SK-N-SH treated with all-trans-retinoic acid at 6 μM for 48 hours (cell line): ENCODE measurements around the gene RNASE9.

Source experiments
- ATAC-seq: fragments of 200-7000 bp; cut with Tn5 transposase; 3 replicates; pipeline ENCODE4 v1.9.1; 2020; ENCODE audit warnings: mild to moderate bottlenecking, moderate library complexity
- ARNTL ChIP-seq: fragments of 450-650 bp; formaldehyde crosslinking; IDR thresholded peaks from 2 replicates; pipeline ENCODE4 v1.5.0; 2020; ENCODE audit warnings: low read depth, mild to moderate bottlenecking, moderate library complexity, borderline replicate concordance
- BACH2 ChIP-seq: fragments of 250-450 bp; sonication (Bioruptor Pico); IDR thresholded peaks from 2 replicates; pipeline ENCODE4 v1.9.0; 2021; ENCODE audit warnings: mild to moderate bottlenecking, borderline replicate concordance
- CREB5 ChIP-seq: fragments of 250-450 bp; sonication (Bioruptor Pico); IDR thresholded peaks from 2 replicates; pipeline ENCODE4 v1.5.1; 2020; ENCODE audit warnings: low read depth, mild to moderate bottlenecking, moderate library complexity
- CSDC2 ChIP-seq: fragments of 250-450 bp; sonication (Bioruptor Pico); IDR thresholded peaks from 2 replicates; pipeline ENCODE4 v1.5.0; 2020; ENCODE audit warnings: mild to moderate bottlenecking, moderate library complexity
- CSRNP3 ChIP-seq: fragments of 250-450 bp; sonication (Bioruptor Pico); IDR thresholded peaks from 2 replicates; pipeline ENCODE4 v1.5.1; 2021; ENCODE audit warnings: mild to moderate bottlenecking, moderate library complexity
- ESRRG ChIP-seq: fragments of 250-450 bp; sonication (Bioruptor Pico); IDR thresholded peaks from 2 replicates; pipeline ENCODE4 v1.6.1; 2021; ENCODE audit warnings: mild to moderate bottlenecking
- GLIS3 ChIP-seq: fragments of 250-450 bp; sonication (Bioruptor Pico); IDR thresholded peaks from 2 replicates; pipeline ENCODE4 v1.5.0; 2020; ENCODE audit warnings: mild to moderate bottlenecking, moderate library complexity
- ISL1 ChIP-seq: fragments of 250-450 bp; sonication (Bioruptor Pico); IDR thresholded peaks from 2 replicates; pipeline ENCODE4 v2.1.2; 2022; ENCODE audit warnings: mild to moderate bottlenecking, moderate library complexity
- OSR1 ChIP-seq: fragments of 250-450 bp; sonication (Bioruptor Pico); IDR thresholded peaks from 2 replicates; pipeline ENCODE4 v1.8.0; 2022; ENCODE audit warnings: moderate library complexity, mild to moderate bottlenecking, inconsistent platforms
- PATZ1 ChIP-seq: fragments of 250-450 bp; sonication (Bioruptor Pico); IDR thresholded peaks from 2 replicates; pipeline ENCODE4 v1.8.0; 2020; ENCODE audit warnings: mild to moderate bottlenecking, moderate library complexity, borderline replicate concordance
- POU6F1 ChIP-seq: fragments of 250-450 bp; sonication (Bioruptor Pico); IDR thresholded peaks from 2 replicates; pipeline ENCODE4 v1.8.0; 2021; ENCODE audit warnings: low read depth, mild to moderate bottlenecking, moderate library complexity, borderline replicate concordance
- PPARA ChIP-seq: fragments of 250-450 bp; sonication (Bioruptor Pico); IDR thresholded peaks from 2 replicates; pipeline ENCODE4 v1.5.0; 2020; ENCODE audit warnings: mild to moderate bottlenecking, borderline replicate concordance
- SNAI2 ChIP-seq: fragments of 250-450 bp; sonication (Bioruptor Pico); IDR thresholded peaks from 2 replicates; pipeline ENCODE4 v1.5.0; 2020; ENCODE audit warnings: mild to moderate bottlenecking, moderate library complexity
- TCF4 ChIP-seq: fragments of 250-450 bp; sonication (Bioruptor Pico); IDR thresholded peaks from 2 replicates; pipeline ENCODE4 v1.8.0; 2021; ENCODE audit warnings: mild to moderate bottlenecking, moderate library complexity, borderline replicate concordance
- TOX ChIP-seq: fragments of 250-450 bp; sonication (Bioruptor Pico); IDR thresholded peaks from 2 replicates; pipeline ENCODE4 v1.8.0; 2021; ENCODE audit warnings: mild to moderate bottlenecking, moderate library complexity, borderline replicate concordance
- TSHZ2 ChIP-seq: fragments of 250-450 bp; sonication (Bioruptor Pico); IDR thresholded peaks from 2 replicates; pipeline ENCODE4 v1.5.0; 2020; ENCODE audit warnings: mild to moderate bottlenecking, moderate library complexity
- ZC3H10 ChIP-seq: fragments of 250-450 bp; sonication (Bioruptor Pico); IDR thresholded peaks from 2 replicates; pipeline ENCODE4 v1.5.1; 2021; ENCODE audit warnings: mild to moderate bottlenecking, moderate library complexity
- ZFP3 ChIP-seq: fragments of 250-450 bp; sonication (Bioruptor Pico); IDR thresholded peaks from 2 replicates; pipeline ENCODE4 v1.5.0; 2020; ENCODE audit warnings: mild to moderate bottlenecking, moderate library complexity
- ZFP30 ChIP-seq: fragments of 450-650 bp; formaldehyde crosslinking; IDR thresholded peaks from 2 replicates; pipeline ENCODE4 v1.5.0; 2022; ENCODE audit warnings: mild to moderate bottlenecking, moderate library complexity
- ZNF565 ChIP-seq: fragments of 450-650 bp; formaldehyde crosslinking; conservative IDR thresholded peaks from 2 replicates; pipeline ENCODE4 v1.5.0; 2020; ENCODE audit warnings: low read depth, mild to moderate bottlenecking, moderate library complexity
- ZNF70 ChIP-seq: fragments of 450-650 bp; formaldehyde crosslinking; IDR thresholded peaks from 2 replicates; pipeline ENCODE4 v1.5.0; 2020; ENCODE audit warnings: mild to moderate bottlenecking, moderate library complexity
- ZNF8 ChIP-seq: fragments of 450-650 bp; formaldehyde crosslinking; IDR thresholded peaks from 2 replicates; pipeline ENCODE4 v1.5.0; 2020; ENCODE audit warnings: mild to moderate bottlenecking, moderate library complexity

RNASE9 gene

GRCh38 chr14:20602583-20602982 lies 41.7 kb upstream of the RNASE9 start:
- no peak for TF ChIP-seq CSDC2 (CRISPR knock-in tag)
- no peak for TF ChIP-seq SNAI2
- TF ChIP-seq ARNTL (CRISPR knock-in tag) = no peak
- TF ChIP-seq TOX (CRISPR knock-in tag) = no peak
- TF ChIP-seq PPARA (CRISPR knock-in tag) = no peak
- no peak for TF ChIP-seq TCF4 (CRISPR knock-in tag)
- no peak for TF ChIP-seq ESRRG (CRISPR knock-in tag)
- TF ChIP-seq POU6F1 (CRISPR knock-in tag) = no peak
- TF ChIP-seq GLIS3 = no peak
- TF ChIP-seq ZFP30 (CRISPR knock-in tag) = no peak
- no peak for TF ChIP-seq CREB5 (CRISPR knock-in tag)
- no peak for TF ChIP-seq ZFP3 (CRISPR knock-in tag)
- no peak for TF ChIP-seq BACH2
- TF ChIP-seq ZNF8 = no peak
- no peak for TF ChIP-seq ZNF565 (CRISPR knock-in tag)
- TF ChIP-seq CSRNP3 (CRISPR knock-in tag) = no peak
- no peak for TF ChIP-seq ZC3H10 (CRISPR knock-in tag)
- ATAC-seq = no peak

GRCh38 chr14:20601522-20601921 lies 40.7 kb upstream of the RNASE9 start:
- ATAC-seq = no peak
- TF ChIP-seq CSRNP3 (CRISPR knock-in tag) (no peak), ZC3H10 (CRISPR knock-in tag) (no peak), PATZ1 (no peak), TOX (CRISPR knock-in tag) (no peak), SNAI2 (no peak), BACH2 (no peak), ESRRG (CRISPR knock-in tag) (no peak), ZNF70 (CRISPR knock-in tag) (no peak), CSDC2 (CRISPR knock-in tag) (no peak), TCF4 (CRISPR knock-in tag) (no peak), GLIS3 (no peak), ISL1 (CRISPR knock-in tag) (no peak), ARNTL (CRISPR knock-in tag) (no peak), OSR1 (CRISPR knock-in tag) (no peak), CREB5 (CRISPR knock-in tag) (no peak), TSHZ2 (CRISPR knock-in tag) (no peak), POU6F1 (CRISPR knock-in tag) (no peak)
